ENCODE results near the gene ASXL1.

Gene ASXL1

GRCh38 chr20:32468313-32468640, 110.1 kb downstream of the ASXL1 start:
- DNase-seq = no peak

- no peak for DNase-seq
These were observed 110.7 kb downstream of the ASXL1 start for GRCh38 chr20:32468860-32469259.

GRCh38 chr20:32470025-32470861, 112.1 kb downstream of the ASXL1 start:
- DNase-seq = no peak

- DNase-seq = no peak
These were observed 112.8 kb downstream of the ASXL1 start for GRCh38 chr20:32470940-32471339.

- no peak for DNase-seq
These were observed 114.6 kb downstream of the ASXL1 start for GRCh38 chr20:32472581-32473207.

- DNase-seq = no peak
These were observed 115.3 kb downstream of the ASXL1 start for GRCh38 chr20:32473231-32474008.

GRCh38 chr20:32474009-32474716, 116.0 kb downstream of the ASXL1 start:
- DNase-seq = no peak

GRCh38 chr20:32474717-32474966, 116.5 kb downstream of the ASXL1 start:
- no peak for DNase-seq

GRCh38 chr20:32474967-32475811, 117.1 kb downstream of the ASXL1 start:
- peak in 1 of 2 donors; percentile 65 for DNase-seq

GRCh38 chr20:32476684-32477593, 118.8 kb downstream of the ASXL1 start:
- no peak for DNase-seq

- DNase-seq = no peak
These were observed 119.7 kb downstream of the ASXL1 start for GRCh38 chr20:32477594-32478512.

GRCh38 chr20:32478576-32478975, 120.4 kb downstream of the ASXL1 start:
- no peak for DNase-seq

GRCh38 chr20:32479012-32479411, 120.9 kb downstream of the ASXL1 start:
- no peak for DNase-seq

- DNase-seq = no peak
These were observed 121.6 kb downstream of the ASXL1 start for GRCh38 chr20:32479697-32480171.

- DNase-seq = no peak
These were observed 122.5 kb downstream of the ASXL1 start for GRCh38 chr20:32480371-32481241.

GRCh38 chr20:32481311-32482142, 123.4 kb downstream of the ASXL1 start:
- no peak for DNase-seq

GRCh38 chr20:32482143-32482441, 124.0 kb downstream of the ASXL1 start:
- DNase-seq = no peak
